Common myeloid progenitor, CD34-positive (primary cell): ENCODE measurements around the gene FBN1.

Source experiments
- CTCF ChIA-PET: fragments of 350-600 bp; sonication (Branson Sonifier 250); formaldehyde crosslinking; loops from one replicate; lab custom pipeline; 2021; ENCODE audit warnings: antibody characterized with exemption; lab: Charles Lee
- POLR2A ChIA-PET: fragments of 350-600 bp; sonication (Branson Sonifier 250); formaldehyde crosslinking; loops from one replicate; lab custom pipeline; 2021; ENCODE audit warnings: antibody characterized with exemption; lab: Charles Lee
- DNase-seq, 3 donors: peaks; one replicate each; pipeline versions ENCODE4 v3.0.0 to v3.0.0-alpha.2; 2013
- H3K27ac ChIP-seq, 2 experiments: 1 replicate in 1 of 2; 2 replicates in 1 of 2; pipeline ENCODE4 v1.7.0; 2013; ENCODE audit warnings: inconsistent platforms in 2 of 2, low read length in 2 of 2, mild to moderate bottlenecking in 2 of 2, low read depth in 1 of 2, moderate library complexity in 1 of 2; ENCODE audit not compliant: severe bottlenecking in 2 of 2, insufficient read depth in 1 of 2, poor library complexity in 1 of 2
- H3K27me3 ChIP-seq, 5 experiments: replicated peaks in 2 of 5; 1 replicate in 3 of 5; 2 replicates in 2 of 5; pipeline versions ENCODE4 v1.6.1 to v1.7.0; 2013; ENCODE audit warnings: low read length in 4 of 5, mild to moderate bottlenecking in 2 of 5, moderate library complexity in 2 of 5, inconsistent platforms in 1 of 5; ENCODE audit not compliant: insufficient read depth in 5 of 5, control insufficient read depth in 4 of 5
- H3K36me3 ChIP-seq, 4 experiments: 1 replicate in 2 of 4; 2 replicates in 2 of 4; pipeline versions ENCODE4 v1.6.1 to v1.7.0; 2013; ENCODE audit warnings: low read length in 3 of 4, control low read depth in 1 of 4, mild to moderate bottlenecking in 1 of 4; ENCODE audit not compliant: control insufficient read depth in 4 of 4, insufficient read depth in 4 of 4
- H3K4me1 ChIP-seq, 4 experiments: 1 replicate in 3 of 4; 2 replicates in 1 of 4; pipeline versions ENCODE4 v1.6.1 to v1.7.1; 2013; ENCODE audit warnings: low read length in 3 of 4, mild to moderate bottlenecking in 3 of 4, control low read depth in 1 of 4, inconsistent platforms in 1 of 4, moderate library complexity in 1 of 4; ENCODE audit not compliant: control insufficient read depth in 4 of 4, insufficient read depth in 4 of 4; ENCODE audit errors: control extremely low read depth in 1 of 4
- H3K4me3 ChIP-seq, 7 experiments: 1 replicate in 4 of 7; 2 replicates in 3 of 7; pipeline versions ENCODE4 v1.5.1 to v1.7.0; 2013; ENCODE audit warnings: mild to moderate bottlenecking in 7 of 7, low read length in 6 of 7, moderate library complexity in 6 of 7, inconsistent platforms in 2 of 7, low read depth in 2 of 7, control low read depth in 1 of 7; ENCODE audit not compliant: insufficient read depth in 4 of 7, control insufficient read depth in 1 of 7; ENCODE audit errors: extremely low read depth in 1 of 7
- H3K9me3 ChIP-seq, 5 experiments: 1 replicate in 4 of 5; 2 replicates in 1 of 5; pipeline versions ENCODE4 v1.6.1 to v1.7.1; 2013; ENCODE audit warnings: low read length in 4 of 5, mild to moderate bottlenecking in 2 of 5, inconsistent platforms in 1 of 5, low read depth in 1 of 5, moderate library complexity in 1 of 5; ENCODE audit not compliant: control insufficient read depth in 4 of 5, insufficient read depth in 2 of 5; ENCODE audit errors: control extremely low read depth in 1 of 5
- WGBS: methylation state at CpG from one replicate; pipeline ENCODE4 v1.1.5; 2013; ENCODE audit not compliant: insufficient coverage; 5-methylcytosine and 5-hydroxymethylcytosine counted together

Gene FBN1

GRCh38 chr15:48671103-48672022 lies 25.9 kb upstream of the FBN1 start:
- POLR2A ChIA-PET: no interaction called here
- no peaks in the 10 kb centered on the region for H3K4me1 ChIP-seq
- 78% methylated on average over 5 of the region's 6 CpGs for whole genome bisulfite sequencing
- CTCF ChIA-PET: interaction anchor here (0.9 kb wide), 1 partner anchor 177 kb away, joined by 3 read pairs; no protein-coding TSS in a partner anchor
- DNase-seq: no peak
- H3K27ac ChIP-seq: no peak overlapping the region
- H3K27me3 ChIP-seq: no peaks in the 10 kb centered on the region
- no peaks in the 10 kb centered on the region for H3K9me3 ChIP-seq
- H3K4me3 ChIP-seq: no peak overlapping the region
- H3K36me3 ChIP-seq: no peaks in the 10 kb centered on the region

GRCh38 chr15:48667701-48668100 lies 22.2 kb upstream of the FBN1 start:
- ChIA-PET POLR2A (no interaction called here), CTCF (no interaction called here)
- Histone ChIP-seq H3K36me3 (no peaks in the 10 kb centered on the region), H3K27me3 (no peaks in the 10 kb centered on the region), H3K4me1 (no peaks in the 10 kb centered on the region), H3K4me3 (no peak overlapping the region), H3K9me3 (no peaks in the 10 kb centered on the region), H3K27ac (no peak overlapping the region)
- no peak for DNase-seq
- WGBS: no CpG with 5 or more reads among the region's 1 CpG

- Histone ChIP-seq H3K9me3 (peaks cover 0 to 2% (median 0%) of the 10 kb centered on the region in 5 experiments), H3K27me3 (no peaks in the 10 kb centered on the region), H3K4me3 (no peak overlapping the region), H3K4me1 (no peaks in the 10 kb centered on the region), H3K36me3 (no peaks in the 10 kb centered on the region), H3K27ac (no peak overlapping the region)
- ChIA-PET CTCF (no interaction called here), POLR2A (no interaction called here)
- 89% methylated on average over 1 of the region's 1 CpG for WGBS
- DNase-seq: no peak
Observed at GRCh38 chr15:48664436-48664835, 18.9 kb upstream of the FBN1 start.

GRCh38 chr15:48657950-48658591 lies 12.6 kb upstream of the FBN1 start:
- ChIA-PET CTCF (interaction anchor here (1.0 kb wide), 1 partner anchor 12 kb away, joined by 4 read pairs; no protein-coding TSS in a partner anchor), POLR2A (no interaction called here)
- WGBS: 97% methylated on average over 5 of the region's 7 CpGs
- Histone ChIP-seq H3K4me3 (no peak overlapping the region), H3K27me3 (no peaks in the 10 kb centered on the region), H3K36me3 (no peaks in the 10 kb centered on the region), H3K4me1 (no peaks in the 10 kb centered on the region), H3K27ac (no peak overlapping the region), H3K9me3 (peaks cover 0 to 2% (median 0%) of the 10 kb centered on the region in 5 experiments)
- DNase-seq: no peak

- no peaks in the 10 kb centered on the region for H3K36me3 ChIP-seq
- POLR2A ChIA-PET: interaction anchor here (0.6 kb wide), 1 partner anchor 34 kb away, joined by 3 read pairs; no protein-coding TSS in a partner anchor
- no peaks in the 10 kb centered on the region for H3K9me3 ChIP-seq
- no peak for DNase-seq
- no peak overlapping the region for H3K4me3 ChIP-seq
- no peaks in the 10 kb centered on the region for H3K27me3 ChIP-seq
- CTCF ChIA-PET: no interaction called here
- no peaks in the 10 kb centered on the region for H3K4me1 ChIP-seq
- H3K27ac ChIP-seq: no peak overlapping the region
- 100% methylated on average over 1 of the region's 1 CpG for WGBS
Observed at GRCh38 chr15:48654801-48655200, 9.3 kb upstream of the FBN1 start.

GRCh38 chr15:48653913-48654670 lies 8.6 kb upstream of the FBN1 start:
- H3K36me3 ChIP-seq: no peaks in the 10 kb centered on the region
- WGBS: 95% methylated on average over 5 of the region's 9 CpGs
- no peak overlapping the region for H3K4me3 ChIP-seq
- H3K27me3 ChIP-seq: no peaks in the 10 kb centered on the region
- ChIA-PET CTCF (no interaction called here), POLR2A (interaction anchor here (0.6 kb wide), 1 partner anchor 35 kb away, joined by 3 read pairs; no protein-coding TSS in a partner anchor)
- no peaks in the 10 kb centered on the region for H3K4me1 ChIP-seq
- H3K9me3 ChIP-seq: no peaks in the 10 kb centered on the region
- no peak overlapping the region for H3K27ac ChIP-seq
- no peak for DNase-seq
